NCI-H2227 (cell line): ENCODE results near the gene ETV1.
A peak's percentile ranks its signal among the peaks of the same experiment; 100 is the strongest.
"Not testable (repeated sequence)": the region's sequence is repeated elsewhere in the genome, so short reads cannot be mapped to it uniquely, and the experiment has no call there.

Experiments
- DNase-seq: peaks from one replicate; lab custom pipeline; 2025; ENCODE audit not compliant: unreplicated experiment; lab: John Stamatoyannopoulos, UW

The ETV1 gene

DNA sequence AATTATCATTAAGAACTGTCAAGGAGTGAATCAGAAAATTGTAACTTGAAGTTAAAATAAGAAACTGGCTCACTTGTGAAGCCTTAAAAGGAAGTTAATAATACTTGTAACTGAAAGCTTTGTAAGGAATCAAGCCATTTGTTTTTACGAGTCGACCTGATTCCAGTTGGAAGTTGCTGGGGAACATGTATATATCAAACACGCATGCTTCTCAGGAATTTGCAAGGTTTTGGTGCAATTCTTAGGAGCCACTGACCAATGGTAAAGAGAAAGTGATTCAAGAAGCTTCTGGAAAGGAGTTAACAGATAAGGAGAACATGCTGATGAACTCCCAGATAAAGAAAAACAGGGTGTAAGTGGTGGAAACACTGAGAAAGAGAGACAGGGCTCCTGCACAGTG lies 56.4 kb downstream of the ETV1 start:
- DNase-seq, result no peak

DNA sequence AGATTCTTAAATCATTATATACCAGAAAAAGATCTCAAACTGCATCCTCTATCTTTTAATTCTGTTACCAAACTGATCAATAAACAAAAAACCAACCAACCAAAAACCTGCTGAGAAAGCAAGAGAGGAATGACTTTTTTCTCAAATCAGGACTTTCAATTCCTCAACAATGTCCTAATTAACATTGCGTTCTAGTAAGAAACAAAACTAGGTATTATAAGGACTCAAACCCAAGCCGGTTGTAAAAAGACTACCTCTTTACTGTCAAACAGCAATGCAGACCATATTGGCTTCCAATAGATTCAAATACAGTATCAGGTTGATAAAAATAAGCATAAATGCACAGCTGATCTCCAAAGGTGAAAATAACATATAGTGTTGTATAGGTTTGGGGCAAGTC lies 57.3 kb downstream of the ETV1 start:
- DNase-seq, result no peak

DNA sequence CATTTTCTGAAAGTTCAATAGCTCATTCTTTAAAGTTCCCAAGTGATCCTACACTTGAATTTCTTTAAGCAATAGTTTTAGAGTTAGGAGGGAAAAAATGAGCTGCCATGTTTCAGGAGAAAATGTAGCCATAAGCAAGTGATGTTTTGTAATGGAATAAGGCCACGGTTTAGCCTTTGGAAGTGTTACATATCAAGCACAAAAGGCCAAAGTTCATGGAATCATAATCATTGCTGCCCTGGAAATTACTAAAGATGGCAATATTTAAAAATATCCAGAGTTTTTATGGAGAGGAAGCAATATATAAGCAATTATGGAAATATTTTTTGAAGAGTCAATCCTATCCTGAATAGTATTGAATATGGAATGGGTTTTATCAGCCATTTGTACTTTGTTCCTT lies 68.4 kb downstream of the ETV1 start:
- DNase-seq, result no peak

DNA sequence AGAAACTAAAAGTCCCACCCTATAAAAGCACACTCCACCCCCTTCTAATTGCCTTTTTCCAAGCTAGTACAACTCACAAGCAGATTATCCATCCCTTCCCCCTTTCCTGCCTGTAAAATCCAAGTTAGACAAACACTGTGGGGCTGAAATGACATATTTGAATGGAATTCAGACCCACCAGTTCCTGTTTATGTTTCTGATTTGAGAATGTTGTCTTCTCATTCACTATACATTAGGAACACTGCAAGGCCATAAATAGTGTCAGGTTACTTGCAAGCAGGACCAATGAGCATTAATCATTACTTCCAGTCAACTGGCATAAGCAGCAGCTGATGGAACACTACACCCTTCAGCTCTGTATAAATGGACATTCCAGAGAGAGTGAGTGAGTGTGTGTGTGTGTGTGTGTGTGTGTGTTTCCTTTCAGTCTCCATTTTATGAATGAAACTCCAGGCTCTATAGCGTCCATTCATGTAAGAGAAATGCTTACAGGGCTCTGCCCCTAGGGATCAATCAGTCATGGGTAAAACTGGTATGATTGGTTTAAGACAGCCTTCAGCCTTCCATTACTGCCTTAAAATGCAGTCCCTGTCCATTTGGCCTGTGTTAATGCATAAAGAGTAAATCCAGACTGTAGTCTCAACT lies 69.3 kb downstream of the ETV1 start:
- DNase-seq, result peak; percentile 78

DNA sequence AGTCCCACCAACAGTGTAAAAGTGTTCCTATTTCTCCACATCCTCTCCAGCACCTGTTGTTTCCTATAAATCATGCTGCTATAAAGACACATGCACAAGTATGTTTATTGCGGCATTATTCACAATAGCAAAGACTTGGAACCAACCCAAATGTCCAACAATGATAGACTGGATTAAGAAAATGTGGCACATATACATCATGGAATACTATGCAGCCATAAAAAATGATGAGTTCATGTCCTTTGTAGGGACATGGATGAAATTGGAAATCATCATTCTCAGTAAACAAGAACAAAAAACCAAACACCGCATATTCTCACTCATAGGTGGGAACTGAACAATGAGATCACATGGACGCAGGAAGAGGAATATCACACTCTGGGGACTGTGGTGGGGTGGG lies 71.1 kb downstream of the ETV1 start:
- DNase-seq, result not testable (repeated sequence)

DNA sequence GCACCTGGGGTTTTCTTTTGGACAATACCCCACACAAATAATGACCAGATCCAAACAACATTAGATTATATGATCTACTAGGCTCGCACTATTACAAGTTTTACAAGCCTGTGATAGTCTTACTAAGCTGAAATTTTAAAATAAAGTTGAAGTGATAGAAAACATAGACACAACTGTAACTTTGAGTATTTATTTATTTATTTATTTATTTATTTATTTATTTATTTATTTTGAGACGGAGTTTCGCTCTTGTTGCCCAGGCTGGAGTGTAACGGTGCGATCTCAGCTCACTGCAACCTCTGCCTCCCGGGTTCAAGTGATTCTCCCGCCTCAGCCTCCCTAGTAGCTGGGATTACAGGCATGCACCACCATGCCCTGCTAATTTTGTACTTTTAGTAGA lies 72.4 kb downstream of the ETV1 start:
- not testable (repeated sequence) for DNase-seq

DNA sequence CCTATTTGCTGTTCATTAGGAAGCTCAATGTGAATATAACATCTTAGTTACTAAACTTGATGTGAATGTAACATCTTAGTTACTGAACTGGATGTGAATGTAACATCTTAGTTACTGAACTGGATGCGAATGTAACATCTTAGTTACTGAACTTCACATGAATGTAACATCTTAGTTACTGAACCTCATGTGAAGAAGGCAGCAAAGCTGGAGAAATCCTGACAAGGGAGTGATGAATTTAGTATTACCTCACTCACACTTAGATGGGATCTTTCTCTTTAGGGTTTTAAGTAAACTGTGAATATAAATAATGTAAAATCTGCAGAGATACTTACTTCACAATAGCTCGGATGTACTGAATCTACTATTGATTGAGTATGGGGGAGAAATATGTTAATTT lies 73.6 kb downstream of the ETV1 start:
- DNase-seq, result no peak

DNA sequence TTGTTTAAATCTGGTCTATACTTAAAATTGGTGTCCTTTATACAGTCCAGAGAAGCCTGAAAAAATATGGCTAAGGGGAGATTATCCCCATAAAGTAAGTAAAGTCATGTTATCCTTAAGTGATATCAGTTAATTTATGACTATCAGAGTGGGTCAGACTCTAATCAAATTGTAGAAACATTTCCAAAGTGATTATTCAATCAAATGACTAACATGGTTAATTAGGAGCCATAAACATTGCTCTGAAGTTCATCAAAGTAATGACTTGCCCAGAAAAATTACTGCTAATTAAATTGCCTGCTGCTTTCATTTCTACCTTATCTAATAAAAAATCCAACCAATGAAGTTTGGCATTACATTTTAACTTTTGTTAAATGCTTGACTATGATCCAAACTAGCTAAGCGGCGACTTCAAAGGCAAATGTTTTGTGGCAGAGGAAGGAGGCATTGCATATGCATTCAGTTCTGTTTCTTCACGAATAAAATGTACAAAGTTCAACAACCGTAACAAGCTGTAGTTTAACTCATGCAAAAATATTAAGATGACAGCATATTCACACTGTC lies 76.7 kb downstream of the ETV1 start:
- DNase-seq, result no peak

DNA sequence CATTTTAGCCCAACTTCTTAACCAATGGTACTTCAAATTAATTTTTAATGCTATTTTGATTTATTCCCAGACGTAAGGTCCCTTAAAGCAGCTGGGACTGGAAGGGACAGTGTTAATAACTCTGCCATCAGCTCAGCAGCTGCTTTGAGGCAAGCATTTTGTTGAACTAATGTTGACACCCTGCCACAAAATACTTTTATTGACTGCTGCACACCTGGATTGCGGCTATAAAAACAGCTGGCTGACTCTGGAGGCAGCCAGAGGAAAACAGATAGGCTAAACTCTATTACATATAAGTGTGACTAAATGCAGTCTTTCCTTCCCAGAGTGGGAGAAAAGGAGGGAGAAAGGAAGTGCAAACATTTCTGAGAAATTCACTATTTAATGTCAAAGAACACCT lies 77.6 kb downstream of the ETV1 start:
- DNase-seq, result no peak

DNA sequence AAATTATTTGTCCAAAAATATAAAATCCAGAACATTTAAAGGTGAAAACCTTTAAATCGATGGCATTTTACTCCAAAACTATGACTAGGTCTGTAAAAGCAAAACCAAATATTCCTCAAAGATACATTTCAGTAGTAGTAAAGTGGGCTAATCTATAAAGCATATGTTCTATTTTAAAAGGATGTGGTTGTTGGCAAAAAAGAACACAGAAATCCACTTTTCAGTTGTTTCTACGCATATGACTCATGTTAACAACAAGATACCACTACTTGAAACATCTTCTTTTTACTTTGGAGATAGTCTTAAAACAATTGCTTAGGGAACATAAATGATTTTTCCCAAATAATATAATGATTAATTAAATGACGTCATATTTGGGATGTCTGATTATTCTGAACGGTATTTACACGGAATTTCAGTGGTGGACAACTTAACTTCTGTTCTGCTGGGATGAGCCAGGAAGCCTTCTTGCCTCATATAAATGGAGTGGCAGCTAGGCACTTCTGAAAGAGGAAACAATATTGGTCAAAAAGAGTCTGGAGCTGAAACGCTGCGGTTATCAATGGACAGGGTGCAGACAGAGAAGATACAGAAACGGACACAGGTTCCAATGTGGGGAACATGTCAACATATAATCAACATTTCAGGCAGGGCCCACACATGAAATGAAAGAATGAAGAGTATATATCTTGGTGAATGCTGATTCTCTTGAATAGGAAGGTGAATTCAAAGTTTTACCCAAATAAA lies 78.5 kb downstream of the ETV1 start:
- no peak for DNase-seq

DNA sequence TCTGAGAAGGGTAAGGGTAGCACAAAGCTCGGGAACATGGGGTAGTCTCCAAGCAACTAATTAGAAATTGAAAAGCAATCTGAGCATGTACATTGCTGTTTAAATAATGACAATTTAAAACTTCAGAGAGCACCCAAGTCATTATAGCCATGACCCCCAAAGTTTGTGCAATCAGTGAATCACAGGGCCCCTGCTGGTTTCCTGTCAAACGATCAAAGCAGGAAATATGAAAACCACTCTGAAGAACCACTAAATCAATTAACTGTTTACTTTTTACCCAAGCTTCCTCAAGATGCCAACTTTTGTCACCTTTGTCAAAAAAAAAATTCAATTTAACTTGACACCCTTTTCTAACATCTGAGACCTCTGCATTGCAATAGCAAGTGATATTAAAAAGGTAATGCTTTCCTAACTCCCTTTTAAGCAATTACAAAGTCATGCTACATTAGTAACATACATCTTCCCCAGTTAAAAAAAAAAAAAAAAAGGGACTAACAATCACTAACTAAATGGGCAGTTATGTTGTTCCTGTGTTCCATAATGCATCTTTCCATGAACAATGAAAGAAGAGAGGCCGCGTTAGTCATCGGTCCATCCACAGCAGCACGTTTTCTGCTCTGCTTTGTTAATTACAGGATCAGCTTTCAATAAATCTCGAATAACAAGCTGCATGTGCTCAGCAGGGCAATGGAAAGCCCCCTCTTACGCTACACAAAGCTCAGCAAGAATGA lies 80.6 kb downstream of the ETV1 start:
- peak; percentile 77 for DNase-seq

DNA sequence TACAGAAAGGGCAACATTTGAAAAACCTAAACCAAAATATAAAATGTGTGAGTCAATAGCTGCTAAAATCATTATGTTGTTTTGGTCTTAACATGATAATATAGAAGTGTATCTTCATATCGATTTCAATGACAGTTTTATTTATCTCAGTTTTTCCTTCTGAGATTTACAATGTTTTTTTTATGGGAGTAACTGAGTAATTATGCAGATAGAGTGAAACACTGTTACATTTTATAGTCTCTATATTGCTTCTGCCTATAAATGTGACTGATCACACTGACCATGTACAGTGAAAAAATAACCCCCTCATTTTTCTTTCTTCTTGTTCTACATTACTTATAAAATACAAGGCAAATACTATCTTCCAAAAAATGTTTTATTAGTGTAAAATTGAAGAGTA lies 81.6 kb downstream of the ETV1 start:
- DNase-seq, result no peak

DNA sequence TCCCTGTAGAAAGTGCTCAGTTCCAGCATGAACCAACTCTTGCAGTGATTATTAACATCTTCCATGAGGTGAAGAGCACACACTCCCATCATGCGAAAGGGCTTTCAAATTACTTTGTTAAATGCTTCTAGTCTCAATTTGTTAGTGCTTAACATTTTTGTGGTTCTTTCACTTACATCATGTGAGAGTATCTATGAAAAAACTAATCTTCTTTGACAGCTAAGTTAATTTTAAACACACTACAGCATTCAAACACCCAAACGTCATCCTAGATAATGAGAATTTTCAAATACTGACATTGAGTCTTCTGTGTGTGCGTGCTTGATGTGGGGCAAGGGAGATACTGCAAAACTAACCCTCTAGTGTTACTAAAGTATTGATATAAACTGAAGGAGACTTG lies 84.8 kb downstream of the ETV1 start:
- no peak for DNase-seq

DNA sequence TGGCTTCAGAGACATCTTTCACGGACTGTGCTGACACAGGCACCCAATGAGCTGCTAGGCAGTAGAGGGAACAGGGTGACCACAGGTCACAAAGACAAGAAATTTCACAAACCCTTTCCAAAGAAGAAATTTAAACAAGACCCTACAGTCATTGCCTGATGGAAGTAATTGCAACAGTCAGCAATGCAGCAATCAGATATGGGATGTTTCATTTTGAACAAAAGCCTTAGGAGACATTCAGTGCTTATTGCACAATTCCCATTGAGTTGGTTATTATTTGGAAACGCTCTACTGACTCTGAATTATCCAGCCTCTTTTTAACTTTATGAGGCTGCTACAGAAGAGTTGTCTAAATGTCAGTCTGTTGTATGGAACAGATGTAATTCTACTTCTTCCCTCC lies 85.5 kb downstream of the ETV1 start:
- DNase-seq, result no peak

DNA sequence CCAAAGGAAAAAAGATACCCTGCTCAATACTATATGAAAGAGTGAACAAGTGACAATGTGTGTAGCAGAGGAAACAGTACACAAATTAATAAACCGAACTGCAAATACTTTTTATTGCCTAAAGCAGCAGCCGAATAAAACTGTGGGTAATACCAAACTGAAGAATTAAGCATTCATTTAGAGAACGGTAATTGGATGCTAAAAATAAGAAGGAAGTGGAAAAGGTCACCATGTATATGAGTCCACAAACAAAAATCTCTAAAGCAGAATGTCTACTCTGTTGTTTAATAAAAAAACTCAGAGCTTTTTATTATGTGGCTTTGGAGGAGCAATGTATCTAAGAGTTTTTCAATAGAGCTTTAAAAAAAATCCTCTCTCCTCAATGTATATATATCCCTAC lies 87.9 kb downstream of the ETV1 start:
- DNase-seq, result no peak

DNA sequence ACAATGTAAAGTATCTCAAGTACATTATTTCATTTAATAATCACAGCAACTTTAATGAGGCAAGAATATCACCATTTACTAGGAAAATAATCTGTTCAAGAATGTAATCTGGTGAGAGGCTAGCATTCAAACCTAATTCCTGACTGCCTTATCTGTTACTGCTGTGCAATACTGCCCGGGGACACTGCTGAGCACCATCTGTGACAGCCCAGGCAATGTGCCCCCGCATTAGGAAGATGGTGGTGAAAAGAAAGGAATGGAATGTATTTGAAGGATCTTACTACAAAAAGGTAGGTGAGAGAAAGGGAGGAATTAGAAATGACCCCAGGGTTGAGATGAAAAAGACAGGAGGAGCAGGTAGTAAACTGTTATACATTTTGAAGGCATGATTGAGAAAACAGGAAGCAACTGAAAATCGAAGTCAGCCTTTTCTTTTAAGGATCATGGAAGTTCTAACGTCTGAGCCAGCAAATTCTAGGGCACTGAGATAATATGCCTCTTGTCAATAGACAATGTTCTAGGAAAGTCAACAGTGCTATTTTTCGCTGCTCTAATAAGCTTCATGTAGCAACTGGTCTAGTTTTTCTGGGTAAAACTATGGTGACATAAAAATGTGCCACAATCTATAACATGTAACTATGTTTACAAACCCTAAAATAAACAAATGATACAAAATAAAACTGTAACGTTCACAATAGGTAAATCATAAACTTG lies 90.4 kb downstream of the ETV1 start:
- DNase-seq, result no peak

DNA sequence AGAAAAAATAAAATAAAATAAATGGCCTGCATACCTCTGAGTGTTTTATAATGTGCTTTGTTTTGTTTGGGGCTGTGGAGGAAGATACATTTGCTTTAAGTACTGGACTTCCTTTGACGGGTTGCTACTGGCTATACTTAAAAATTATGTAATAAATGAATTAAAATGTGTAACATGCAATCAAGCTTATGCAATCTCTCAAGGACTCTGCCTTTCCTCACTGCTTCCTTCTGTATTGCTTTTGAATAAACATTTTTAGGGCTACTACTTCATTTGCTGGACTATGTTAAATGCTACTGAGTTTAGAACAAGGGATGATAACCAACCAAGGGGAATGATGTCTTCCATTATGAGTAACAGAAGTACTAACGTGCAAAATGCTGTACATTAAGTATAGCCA lies 91.6 kb downstream of the ETV1 start:
- DNase-seq, result no peak

DNA sequence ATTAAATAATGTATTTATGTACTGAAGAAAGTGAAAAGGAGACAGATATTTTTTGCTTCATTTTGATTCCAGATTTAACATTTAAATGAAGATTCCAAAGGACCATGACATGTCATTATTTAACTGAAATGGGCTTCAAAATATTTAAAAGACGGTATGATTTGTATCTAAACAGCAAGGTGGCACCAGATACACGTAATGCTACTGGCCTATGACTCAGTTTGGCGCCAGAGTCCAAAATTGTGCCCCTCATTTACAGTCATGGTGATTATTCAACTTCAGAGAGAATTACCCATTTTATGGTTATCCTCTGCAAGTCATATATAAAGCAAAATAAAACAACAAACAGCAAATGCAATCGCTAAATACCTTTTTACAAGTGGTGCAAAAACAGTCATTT lies 94.5 kb downstream of the ETV1 start:
- no peak for DNase-seq

DNA sequence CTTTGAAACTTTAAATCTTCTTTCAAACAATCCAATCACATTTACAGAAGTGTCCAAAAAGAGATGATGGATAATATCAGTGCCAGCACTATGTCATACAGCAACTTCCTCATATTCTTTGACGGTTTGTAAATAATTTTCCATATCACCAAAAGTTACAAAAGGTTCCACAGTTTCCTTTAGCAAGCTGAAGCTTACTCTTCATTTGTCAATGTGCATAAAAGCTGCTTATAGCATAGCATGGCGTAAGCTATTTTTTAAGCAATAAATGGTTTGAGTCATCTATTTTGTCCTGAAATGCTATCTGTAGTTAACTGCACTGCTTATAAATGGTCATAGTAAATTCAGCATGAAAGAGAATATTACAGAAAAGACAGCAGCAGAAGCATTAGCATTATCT lies 95.1 kb downstream of the ETV1 start:
- DNase-seq, result no peak

DNA sequence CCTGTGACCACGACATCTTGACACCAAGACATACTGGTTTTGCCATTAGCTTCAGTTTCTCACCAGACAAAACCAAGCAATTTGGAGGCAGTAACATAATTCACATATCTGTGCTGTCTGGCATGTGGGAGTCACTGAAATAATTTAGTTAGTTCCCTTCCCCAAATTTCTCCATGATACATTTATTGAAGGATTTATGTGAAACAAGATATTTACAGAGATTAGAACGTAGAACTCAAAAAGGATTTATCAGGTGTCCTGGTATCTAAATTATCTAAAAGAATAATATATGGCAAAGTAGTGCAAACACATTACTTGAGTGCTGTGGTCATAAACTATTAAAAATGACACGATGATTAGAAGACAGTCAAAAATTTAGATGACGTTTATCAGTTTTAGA lies 98.7 kb downstream of the ETV1 start:
- no peak for DNase-seq

DNA sequence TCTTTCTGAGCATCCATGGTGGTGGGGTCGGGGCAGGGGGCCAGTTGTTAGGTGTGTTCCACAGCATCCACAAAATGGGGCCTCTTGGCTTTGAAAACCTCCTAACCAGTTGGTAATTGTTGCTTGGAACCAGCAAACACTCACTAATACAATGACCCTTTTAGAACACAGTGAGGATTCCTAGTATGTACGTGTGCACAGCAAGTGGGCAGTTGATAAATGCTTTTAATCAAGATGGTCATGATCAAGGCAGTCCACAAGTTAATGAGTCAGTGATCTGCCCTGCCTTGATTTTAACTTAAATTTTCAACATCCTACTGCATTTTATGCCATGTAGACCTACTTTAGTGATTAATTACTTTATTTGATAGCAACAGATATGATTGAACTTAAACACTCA lies 103.1 kb downstream of the ETV1 start:
- DNase-seq, result no peak
